GM21381 (cell line): ENCODE data around the gene ZCCHC2.
A peak's percentile ranks its signal among the peaks of the same experiment; 100 is the strongest.

ENCODE experiments used
- ATAC-seq: cut with Tn5 transposase; IDR thresholded peaks from one replicate; pipeline ENCODE4 v1.9.1; 2021; ENCODE audit warnings: mild to moderate bottlenecking, moderate library complexity; ENCODE audit not compliant: unreplicated experiment

ZCCHC2 gene

GRCh38 chr18:62537042-62537894 is 14.4 kb downstream of the ZCCHC2 start:
- ATAC-seq: no peak

- no peak for ATAC-seq
These were observed 15.1 kb downstream of the ZCCHC2 start for GRCh38 chr18:62537946-62538345.

DNA sequence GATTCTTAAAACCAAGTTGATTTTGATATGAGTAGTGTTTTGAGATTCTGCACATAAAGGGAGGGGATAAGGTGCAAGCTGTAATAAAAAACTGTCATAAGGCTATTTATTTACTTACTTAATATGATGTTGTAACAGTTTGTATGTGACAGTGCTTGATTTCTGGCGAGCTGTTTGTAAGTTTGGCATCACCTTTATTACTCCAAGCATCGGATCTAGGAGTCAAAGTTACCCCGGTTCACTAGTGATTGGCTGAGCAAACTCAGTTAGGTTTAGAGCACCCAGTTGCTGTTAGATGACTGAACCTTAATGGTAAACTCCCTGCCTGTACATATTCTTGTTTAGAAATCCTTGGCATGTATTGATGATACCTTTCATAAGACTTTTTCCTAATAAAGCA is 16.1 kb downstream of the ZCCHC2 start:
- ATAC-seq: no peak

GRCh38 chr18:62539284-62540165 is 16.7 kb downstream of the ZCCHC2 start:
- ATAC-seq: no peak

DNA sequence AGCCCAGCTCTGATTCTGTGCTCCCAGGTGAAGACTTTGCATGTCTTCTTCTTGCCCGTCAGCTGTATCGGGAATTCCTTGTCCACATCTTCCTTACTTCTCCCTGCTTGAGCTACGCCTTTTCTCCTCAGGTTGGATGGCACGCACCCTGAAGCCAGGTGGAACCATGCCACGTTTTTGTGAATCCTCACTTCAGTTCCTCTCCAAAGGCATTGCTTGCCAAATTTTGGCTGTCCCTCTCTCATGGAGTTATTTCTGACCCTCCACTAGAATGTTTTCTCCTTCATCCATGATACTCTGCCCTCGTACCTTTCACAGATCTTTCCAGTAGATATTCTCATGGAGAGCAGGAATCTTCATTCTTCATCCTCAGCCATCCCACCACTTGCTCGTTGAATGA is 20.2 kb downstream of the ZCCHC2 start:
- ATAC-seq: no peak

- ATAC-seq: no peak
These were observed 22.3 kb downstream of the ZCCHC2 start for GRCh38 chr18:62545098-62545497.

DNA sequence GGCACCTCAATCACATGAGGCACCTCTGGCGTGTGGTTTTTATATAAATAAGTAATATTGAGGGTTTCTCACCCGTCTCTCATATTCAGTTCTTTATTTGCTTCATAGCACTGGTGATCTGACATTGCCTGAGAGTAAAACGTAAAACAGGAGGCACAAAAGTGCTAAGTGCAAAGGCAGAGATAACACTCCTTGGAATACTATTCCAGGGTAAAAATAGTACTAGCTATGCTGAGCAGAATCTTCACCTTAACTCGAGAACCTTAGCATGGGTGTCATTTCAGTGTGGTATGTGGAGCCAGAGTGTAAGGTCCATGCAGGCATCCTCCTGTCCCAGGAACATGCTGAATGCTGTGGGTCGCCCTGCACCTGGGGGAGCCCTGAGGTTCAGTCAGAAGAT is 26.9 kb downstream of the ZCCHC2 start:
- ATAC-seq: no peak

GRCh38 chr18:62550746-62551145 is 27.9 kb downstream of the ZCCHC2 start:
- ATAC-seq: no peak

GRCh38 chr18:62551972-62552513 is 29.2 kb downstream of the ZCCHC2 start:
- no peak for ATAC-seq

- ATAC-seq: peak; percentile 45
These were observed 31.4 kb downstream of the ZCCHC2 start for GRCh38 chr18:62554061-62554815.

GRCh38 chr18:62555135-62555534 is 32.3 kb downstream of the ZCCHC2 start:
- no peak for ATAC-seq

- ATAC-seq: no peak
These were observed 33.6 kb downstream of the ZCCHC2 start for GRCh38 chr18:62556397-62556796.

GRCh38 chr18:62558015-62558663 is 35.3 kb downstream of the ZCCHC2 start:
- no peak for ATAC-seq

DNA sequence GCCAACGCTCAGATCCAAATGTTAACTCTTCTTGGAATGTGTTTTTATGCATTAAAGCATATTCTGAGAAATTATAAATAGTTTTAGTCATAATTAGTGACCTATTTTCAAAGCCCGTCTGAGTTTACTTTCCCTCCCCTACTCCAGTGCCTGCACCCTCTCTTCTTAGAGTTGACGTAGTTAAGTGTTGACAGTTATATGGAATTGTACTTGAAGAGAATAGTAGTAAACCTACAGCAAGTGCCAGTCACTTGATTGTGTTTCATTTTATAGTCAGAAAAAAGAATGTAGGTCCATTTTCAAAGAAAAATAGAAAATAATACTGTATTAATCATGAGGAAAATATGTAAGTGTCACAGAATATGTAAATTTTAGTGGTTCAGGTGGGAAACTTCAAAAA is 41.2 kb downstream of the ZCCHC2 start:
- ATAC-seq: no peak

- no peak for ATAC-seq
These were observed 43.4 kb downstream of the ZCCHC2 start for GRCh38 chr18:62566199-62566598.

DNA sequence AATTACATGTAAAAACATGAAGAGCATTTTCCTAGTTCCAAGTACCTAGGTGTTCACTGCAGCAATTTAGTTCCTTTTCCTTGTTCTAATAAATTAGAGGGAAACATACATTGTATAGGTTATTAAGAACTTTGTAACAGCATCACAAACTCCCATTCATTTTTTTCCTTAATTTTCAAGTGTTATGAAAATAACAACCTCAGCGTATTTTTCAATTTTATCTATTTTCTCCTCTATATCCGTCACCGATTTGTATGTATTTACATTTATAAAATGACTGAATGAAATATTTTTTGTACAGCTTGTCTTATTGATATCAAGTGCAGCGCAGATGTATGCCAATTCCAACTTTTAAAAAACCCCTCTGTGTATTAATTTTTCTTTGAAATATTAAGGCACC is 44.0 kb downstream of the ZCCHC2 start:
- ATAC-seq: no peak

- ATAC-seq: no peak
These were observed 46.3 kb downstream of the ZCCHC2 start for GRCh38 chr18:62569081-62569655.

GRCh38 chr18:62571037-62571436 is 48.2 kb downstream of the ZCCHC2 start:
- ATAC-seq: no peak

DNA sequence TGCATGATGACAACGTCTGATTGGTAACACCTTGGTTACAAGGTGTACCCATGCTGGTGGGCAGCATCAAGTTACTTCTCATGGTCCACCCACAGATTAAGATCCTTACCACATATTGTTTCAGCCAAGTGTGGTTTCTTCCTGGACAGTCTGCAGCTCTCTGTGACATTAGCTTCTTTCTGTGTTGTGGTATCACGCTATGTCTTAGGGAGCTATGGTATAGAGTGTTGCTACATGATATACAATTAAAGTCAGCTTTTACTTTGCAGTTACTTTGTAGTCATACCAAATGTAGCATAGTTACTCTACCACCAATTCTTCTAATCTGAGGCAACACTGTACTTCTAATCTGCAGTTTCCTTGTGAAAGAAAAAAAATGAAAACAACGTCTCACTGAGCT is 48.8 kb downstream of the ZCCHC2 start:
- no peak for ATAC-seq

DNA sequence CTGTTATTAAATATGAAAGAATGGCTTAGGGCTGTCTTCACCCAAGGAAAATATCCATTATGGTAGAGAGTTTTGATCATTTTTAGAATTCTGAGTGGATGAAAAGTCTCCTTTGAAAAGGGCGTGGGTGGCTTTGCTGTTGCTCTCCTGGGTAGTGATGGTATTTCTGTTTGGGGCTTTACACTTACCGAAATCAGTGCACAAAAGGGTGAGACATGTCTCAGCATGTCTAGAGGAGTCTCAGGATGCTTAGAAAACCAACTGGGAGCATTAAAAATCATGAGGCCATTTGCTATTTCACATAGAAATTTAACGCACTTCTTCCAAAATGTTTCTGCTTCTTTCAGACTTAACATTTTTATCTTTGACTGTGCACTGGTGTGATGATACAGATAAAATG is 49.6 kb downstream of the ZCCHC2 start:
- no peak for ATAC-seq
